ENCODE measurements around the gene TCAF1.

The TCAF1 gene

DNA sequence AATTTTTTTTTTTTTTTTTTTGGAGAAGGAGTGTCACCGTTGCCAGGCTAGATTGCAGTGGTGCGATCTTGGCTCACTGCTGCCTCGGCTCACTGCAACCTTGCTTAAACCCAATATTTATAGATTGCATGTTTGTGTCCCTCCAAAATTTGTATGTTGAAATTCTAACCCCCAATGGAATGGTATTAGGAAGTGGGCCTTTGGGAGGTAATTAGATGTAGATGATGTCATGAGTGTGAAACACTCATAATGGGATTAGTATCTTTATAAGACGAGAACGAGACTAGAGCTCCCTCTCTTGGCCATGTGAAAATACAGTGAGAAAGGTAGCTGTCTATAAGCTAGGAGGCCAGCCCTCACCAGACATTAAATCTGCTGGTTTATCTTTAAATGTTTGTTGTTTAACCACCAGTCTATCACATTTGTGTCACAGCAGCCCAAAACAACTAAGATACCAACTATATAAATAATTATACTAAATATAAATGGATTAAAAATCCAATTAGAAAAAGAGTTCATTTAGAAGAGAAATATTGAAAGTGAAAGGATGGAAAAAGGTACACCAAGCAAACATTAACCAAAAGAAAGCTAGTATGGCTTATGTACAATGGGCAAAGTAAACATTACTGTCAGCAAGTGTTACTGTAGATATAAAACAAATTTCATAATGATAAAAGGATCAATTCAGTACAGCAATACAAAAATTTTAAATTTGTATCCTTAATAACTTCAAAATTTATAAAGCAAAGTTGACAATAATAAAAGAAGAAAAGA is 9.3 kb downstream of the TCAF1 start:
- H3K27me3 Mint-ChIP-seq: peaks cover 6% of the 10 kb centered on the region
- no peaks in the 10 kb centered on the region for H3K9me3 Mint-ChIP-seq
- peak; percentile 62 for ATAC-seq (replicated peaks; ENCODE audit: extremely low read depth, poor library complexity, severe bottlenecking)
- H3K27ac Mint-ChIP-seq (ENCODE audit: low read depth): no peak overlapping the region
- no peak for DNase-seq (ENCODE audit: low spot score in 2 of 2)
- no peaks in the 10 kb centered on the region for H3K4me1 Mint-ChIP-seq
- H3K36me3 Mint-ChIP-seq (ENCODE audit: insufficient read depth): peaks cover 2% of the 10 kb centered on the region
- no peak overlapping the region for H3K4me3 Mint-ChIP-seq

DNA sequence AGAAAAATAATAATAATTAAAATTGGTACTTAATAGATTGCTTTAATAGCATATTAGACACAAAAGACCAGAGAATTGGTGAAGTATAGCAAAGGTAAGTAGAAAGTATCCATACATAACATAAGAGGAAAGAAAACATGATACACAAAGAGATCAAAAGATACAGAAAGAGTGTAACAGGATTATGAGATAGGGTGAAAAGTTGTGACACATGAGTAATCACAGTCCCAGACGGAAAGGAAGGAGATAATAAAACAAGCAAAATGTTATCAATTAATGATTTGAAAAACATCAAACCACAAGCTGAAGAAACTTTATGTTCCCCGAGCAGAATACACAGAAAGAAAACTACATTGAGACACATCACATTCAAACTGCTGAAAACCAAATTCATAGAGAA is 10.5 kb downstream of the TCAF1 start:
- ATAC-seq (replicated peaks; ENCODE audit: extremely low read depth, poor library complexity, severe bottlenecking): no peak
- DNase-seq (ENCODE audit: low spot score in 2 of 2): no peak
- Mint-ChIP-seq H3K9me3 (no peaks in the 10 kb centered on the region), H3K4me1 (no peaks in the 10 kb centered on the region), H3K27me3 (peaks cover 19% of the 10 kb centered on the region), H3K4me3 (no peak overlapping the region), H3K36me3 (ENCODE audit: insufficient read depth) (peaks cover 2% of the 10 kb centered on the region), H3K27ac (ENCODE audit: low read depth) (no peak overlapping the region)

DNA sequence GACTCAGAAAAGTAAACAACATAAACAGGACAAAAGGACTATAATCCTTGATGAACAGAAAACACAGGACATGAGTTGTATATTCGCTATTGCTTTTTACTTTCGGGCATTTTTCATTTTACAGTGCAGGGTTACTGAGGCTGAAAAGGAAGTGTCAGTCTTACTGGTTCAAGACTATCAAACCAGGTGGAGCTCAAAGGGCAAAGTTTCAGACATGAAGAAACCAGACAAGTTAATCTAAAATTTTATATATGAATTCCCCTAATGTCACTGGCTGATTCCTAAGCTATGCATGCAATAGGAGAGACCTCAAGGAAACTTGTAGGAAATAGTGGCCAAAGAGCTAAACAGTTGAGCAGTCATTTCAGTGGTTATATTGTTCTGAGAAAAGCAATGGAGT is 11.4 kb downstream of the TCAF1 start:
- Mint-ChIP-seq H3K9me3 (no peaks in the 10 kb centered on the region), H3K36me3 (ENCODE audit: insufficient read depth) (peaks cover 2% of the 10 kb centered on the region), H3K4me3 (no peak overlapping the region), H3K4me1 (no peaks in the 10 kb centered on the region), H3K27me3 (peaks cover 19% of the 10 kb centered on the region), H3K27ac (ENCODE audit: low read depth) (no peak overlapping the region)
- no peak for ATAC-seq (replicated peaks; ENCODE audit: extremely low read depth, poor library complexity, severe bottlenecking)
- no peak for DNase-seq (ENCODE audit: low spot score in 2 of 2)

DNA sequence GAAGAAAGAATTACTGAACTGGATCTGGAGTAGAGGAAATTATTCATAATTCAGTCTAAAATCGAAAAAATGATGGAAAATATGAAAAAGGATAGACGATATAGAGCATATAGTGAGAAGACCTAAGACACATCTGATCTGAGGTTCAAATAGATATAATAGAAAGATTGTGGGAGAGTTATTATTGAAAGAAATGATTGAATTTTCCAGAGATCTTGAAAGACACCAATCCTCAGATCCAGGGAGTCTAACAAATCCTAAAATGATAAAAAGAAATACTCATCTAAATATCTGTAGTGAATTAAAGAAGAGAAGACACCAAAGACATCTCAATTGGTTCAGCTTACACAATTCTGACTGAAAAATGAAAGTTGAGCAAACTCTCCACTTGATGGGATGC is 12.9 kb downstream of the TCAF1 start:
- no peaks in the 10 kb centered on the region for H3K9me3 Mint-ChIP-seq
- peaks cover 5% of the 10 kb centered on the region for H3K4me1 Mint-ChIP-seq
- peaks cover 2% of the 10 kb centered on the region for H3K36me3 Mint-ChIP-seq (ENCODE audit: insufficient read depth)
- peaks cover 27% of the 10 kb centered on the region for H3K27me3 Mint-ChIP-seq
- no peak overlapping the region for H3K4me3 Mint-ChIP-seq
- ATAC-seq (replicated peaks; ENCODE audit: extremely low read depth, poor library complexity, severe bottlenecking): no peak
- peak overlapping the region; percentile 42 for H3K27ac Mint-ChIP-seq (ENCODE audit: low read depth)
- DNase-seq (ENCODE audit: low spot score in 2 of 2): no peak

DNA sequence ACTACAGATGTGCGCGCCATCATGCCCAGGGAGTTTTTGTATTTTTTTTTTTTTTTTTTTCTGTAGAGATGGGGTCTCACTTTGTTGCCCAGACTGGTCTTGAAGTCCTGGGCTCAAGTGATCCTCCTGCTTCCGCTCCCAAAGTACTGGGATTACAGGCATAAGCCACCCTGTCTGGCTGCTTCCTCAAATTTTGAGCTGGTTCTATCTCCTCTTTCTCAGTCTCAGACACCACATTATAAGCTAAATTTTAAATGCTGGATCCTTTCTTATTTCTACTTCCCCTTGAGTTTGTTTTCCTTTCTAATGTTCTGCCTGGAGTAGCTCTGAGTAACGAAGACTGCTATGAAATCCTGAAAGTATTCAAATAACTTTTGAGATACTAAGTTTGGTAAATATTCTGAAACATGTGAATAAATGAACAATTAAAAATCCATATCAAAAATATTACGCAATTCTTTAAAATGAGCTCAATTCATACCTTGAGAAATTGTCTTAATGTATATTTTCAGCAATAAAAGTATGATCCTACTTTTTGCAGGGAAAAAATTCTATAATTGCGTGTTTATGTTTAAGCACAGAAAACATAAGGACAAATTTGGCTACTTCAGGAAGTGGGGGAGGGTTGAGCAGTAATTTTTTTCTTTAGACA is 15.0 kb downstream of the TCAF1 start:
- Mint-ChIP-seq H3K9me3 (no peaks in the 10 kb centered on the region), H3K4me1 (peaks cover 14% of the 10 kb centered on the region), H3K4me3 (no peak overlapping the region), H3K36me3 (ENCODE audit: insufficient read depth) (peaks cover 2% of the 10 kb centered on the region), H3K27ac (ENCODE audit: low read depth) (no peak overlapping the region), H3K27me3 (peaks cover 31% of the 10 kb centered on the region)
- no peak for DNase-seq (ENCODE audit: low spot score in 2 of 2)
- ATAC-seq (replicated peaks; ENCODE audit: extremely low read depth, poor library complexity, severe bottlenecking): no peak

DNA sequence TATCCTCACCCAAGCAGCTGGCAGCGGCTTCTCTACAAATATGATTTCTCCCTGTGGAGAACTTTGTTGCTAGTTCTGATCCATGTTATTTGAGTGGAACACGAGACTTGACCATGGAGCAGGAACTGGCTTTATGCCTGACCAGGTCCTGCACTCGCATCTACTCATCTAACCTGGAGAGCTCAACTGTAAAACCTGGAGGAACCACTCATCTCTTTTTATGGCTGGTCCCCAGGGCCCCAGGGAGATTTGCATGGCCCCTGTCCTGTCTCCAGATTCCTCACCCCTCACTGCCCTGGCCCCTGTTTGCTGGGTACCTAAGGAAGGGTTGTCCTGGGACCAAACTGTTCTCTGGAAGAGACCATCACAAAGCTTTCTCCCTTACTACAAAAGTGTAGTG is 16.0 kb downstream of the TCAF1 start:
- DNase-seq (ENCODE audit: low spot score in 2 of 2): no peak
- Mint-ChIP-seq H3K4me3 (no peak overlapping the region), H3K4me1 (peaks cover 14% of the 10 kb centered on the region), H3K9me3 (no peaks in the 10 kb centered on the region), H3K27me3 (peaks cover 31% of the 10 kb centered on the region), H3K36me3 (ENCODE audit: insufficient read depth) (peaks cover 2% of the 10 kb centered on the region), H3K27ac (ENCODE audit: low read depth) (no peak overlapping the region)
- ATAC-seq (replicated peaks; ENCODE audit: extremely low read depth, poor library complexity, severe bottlenecking): no peak

DNA sequence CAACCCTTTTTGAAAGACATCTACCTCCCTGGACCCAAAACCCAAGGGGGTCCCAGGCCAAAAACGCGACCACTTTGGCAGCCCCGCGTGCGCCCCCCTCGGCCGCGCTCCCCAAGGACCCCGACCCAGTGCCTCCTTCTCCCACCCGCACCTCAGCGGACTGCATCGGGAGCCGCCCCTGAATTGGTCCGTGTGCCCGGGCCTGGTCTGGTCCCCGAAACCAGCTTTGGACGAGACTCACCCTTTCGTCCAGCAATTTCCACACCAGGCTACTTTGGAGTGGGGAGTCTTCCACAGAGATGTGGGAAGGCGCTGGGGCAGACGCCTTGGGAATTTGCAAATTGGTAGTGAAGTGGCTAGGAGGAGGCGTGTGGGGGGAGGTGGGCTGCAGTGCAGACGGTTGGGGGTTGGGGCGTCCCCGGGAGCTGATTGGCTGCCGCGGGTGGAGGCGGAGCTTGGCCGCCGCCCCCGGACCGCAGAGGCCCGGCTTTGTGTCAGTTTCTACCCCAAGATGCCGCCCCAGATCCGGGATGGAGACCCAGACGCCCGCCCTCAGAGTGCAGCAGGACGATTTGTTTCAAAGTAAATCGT is 16.9 kb downstream of the TCAF1 start:
- no peak for DNase-seq (ENCODE audit: low spot score in 2 of 2)
- Mint-ChIP-seq H3K9me3 (no peaks in the 10 kb centered on the region), H3K27me3 (peaks cover 31% of the 10 kb centered on the region), H3K4me3 (no peak overlapping the region), H3K27ac (ENCODE audit: low read depth) (no peak overlapping the region), H3K36me3 (ENCODE audit: insufficient read depth) (peaks cover 2% of the 10 kb centered on the region), H3K4me1 (peaks cover 14% of the 10 kb centered on the region)
- no peak for ATAC-seq (replicated peaks; ENCODE audit: extremely low read depth, poor library complexity, severe bottlenecking)

DNA sequence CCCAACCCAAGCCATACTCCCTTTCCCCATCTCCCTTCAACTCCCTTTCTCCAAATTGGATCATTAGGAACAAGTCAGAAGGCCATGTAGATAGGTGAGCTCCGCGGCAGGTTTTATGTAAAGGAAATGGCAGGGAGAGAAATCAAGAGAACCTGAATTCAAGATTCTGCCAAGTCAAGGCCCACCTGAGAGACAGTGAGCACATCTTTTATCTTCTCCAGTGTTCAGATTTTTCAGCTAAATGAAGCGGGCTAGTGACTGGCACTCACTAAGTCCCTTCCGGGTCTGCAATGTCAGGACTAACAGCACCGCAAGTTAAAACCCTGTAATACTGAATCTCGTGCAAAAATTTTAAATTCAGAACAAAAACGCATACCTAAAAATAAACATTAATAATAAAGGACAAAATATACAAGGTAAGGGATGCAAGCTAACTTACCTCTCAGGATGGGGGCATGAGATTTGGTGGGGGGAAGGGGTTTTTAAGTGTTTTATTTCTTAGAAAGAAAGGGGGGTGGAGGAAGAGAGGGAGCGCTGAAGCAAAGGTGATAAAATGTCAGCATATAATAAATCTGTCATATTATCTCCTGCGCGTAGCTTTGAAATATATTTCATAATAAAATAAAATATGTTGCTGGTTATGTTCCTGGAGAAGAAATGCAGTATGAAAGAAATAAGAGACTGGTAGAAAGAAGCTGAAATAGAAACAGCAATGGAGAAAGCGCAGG is 17.6 kb downstream of the TCAF1 start:
- ATAC-seq (replicated peaks; ENCODE audit: extremely low read depth, poor library complexity, severe bottlenecking) (no peak), DNase-seq (ENCODE audit: low spot score in 2 of 2) (no peak)
- Mint-ChIP-seq H3K9me3 (no peaks in the 10 kb centered on the region), H3K27me3 (peaks cover 31% of the 10 kb centered on the region), H3K4me3 (no peak overlapping the region), H3K36me3 (ENCODE audit: insufficient read depth) (no peaks in the 10 kb centered on the region), H3K4me1 (peaks cover 14% of the 10 kb centered on the region), H3K27ac (ENCODE audit: low read depth) (no peak overlapping the region)

DNA sequence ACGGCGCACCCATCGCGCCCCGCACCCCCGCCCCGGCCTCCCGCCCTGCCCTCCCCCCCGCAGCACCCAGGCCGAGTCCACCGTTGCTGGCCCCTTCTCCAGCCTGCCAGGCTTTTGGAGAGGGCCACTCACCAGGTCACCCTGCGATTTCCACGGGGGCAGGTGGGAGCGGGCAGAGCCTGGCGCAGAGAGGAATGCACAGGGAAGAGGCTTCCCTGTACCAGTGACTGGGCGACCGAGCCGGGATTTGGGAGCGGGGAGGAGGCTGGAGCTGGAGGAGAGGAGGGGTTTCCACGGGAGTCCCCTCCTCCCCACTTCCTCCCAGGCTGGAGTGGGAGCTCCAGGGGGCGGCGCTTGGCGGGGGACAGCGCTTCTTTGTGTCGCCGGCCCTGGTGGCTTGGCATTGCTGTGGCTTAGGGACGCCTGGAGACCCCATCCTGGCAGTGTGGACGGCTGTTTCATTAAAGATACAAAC is 19.3 kb downstream of the TCAF1 start:
- peak overlapping the region; percentile 73 for H3K27ac Mint-ChIP-seq (ENCODE audit: low read depth)
- DNase-seq (ENCODE audit: low spot score in 2 of 2) (no peak), ATAC-seq (replicated peaks; ENCODE audit: extremely low read depth, poor library complexity, severe bottlenecking) (no peak)
- no peaks in the 10 kb centered on the region for H3K9me3 Mint-ChIP-seq
- H3K4me1 Mint-ChIP-seq: peaks cover 21% of the 10 kb centered on the region
- no peaks in the 10 kb centered on the region for H3K36me3 Mint-ChIP-seq (ENCODE audit: insufficient read depth)
- H3K27me3 Mint-ChIP-seq: peaks cover 24% of the 10 kb centered on the region
- peak overlapping the region; percentile 34 for H3K4me3 Mint-ChIP-seq

DNA sequence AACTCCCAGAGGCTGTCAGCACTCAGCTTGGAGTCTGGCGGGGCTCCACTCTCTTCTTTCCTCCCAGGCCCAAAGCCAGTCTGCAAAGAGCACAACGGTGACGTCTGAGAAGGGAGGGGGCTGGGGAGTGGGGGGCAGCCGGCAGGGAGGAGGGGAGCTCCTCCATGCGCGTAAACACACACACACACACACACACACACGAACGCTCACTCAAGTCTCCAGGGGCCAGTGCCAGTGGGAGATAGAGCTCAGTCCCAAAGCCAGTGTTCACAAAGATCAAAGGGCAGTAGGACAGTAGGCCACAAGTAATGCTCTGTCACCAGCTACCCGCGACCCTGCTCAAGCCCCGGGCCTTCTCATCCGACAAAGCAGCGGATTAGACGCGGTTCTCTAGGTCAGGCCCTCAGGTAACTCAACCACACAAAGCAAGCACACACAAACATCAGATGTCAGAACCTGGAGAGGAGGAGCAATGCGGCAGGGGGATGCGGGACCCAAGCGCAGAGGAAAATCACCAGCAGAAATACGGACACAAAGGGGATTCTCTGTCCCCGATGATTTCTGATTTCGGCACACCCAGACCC is 19.9 kb downstream of the TCAF1 start:
- peak overlapping the region; percentile 73 for H3K27ac Mint-ChIP-seq (ENCODE audit: low read depth)
- peak overlapping the region; percentile 28 for H3K4me3 Mint-ChIP-seq
- no peaks in the 10 kb centered on the region for H3K36me3 Mint-ChIP-seq (ENCODE audit: insufficient read depth)
- ATAC-seq (replicated peaks; ENCODE audit: extremely low read depth, poor library complexity, severe bottlenecking): no peak
- no peaks in the 10 kb centered on the region for H3K9me3 Mint-ChIP-seq
- no peak for DNase-seq (ENCODE audit: low spot score in 2 of 2)
- H3K4me1 Mint-ChIP-seq: peaks cover 21% of the 10 kb centered on the region
- H3K27me3 Mint-ChIP-seq: peaks cover 19% of the 10 kb centered on the region

DNA sequence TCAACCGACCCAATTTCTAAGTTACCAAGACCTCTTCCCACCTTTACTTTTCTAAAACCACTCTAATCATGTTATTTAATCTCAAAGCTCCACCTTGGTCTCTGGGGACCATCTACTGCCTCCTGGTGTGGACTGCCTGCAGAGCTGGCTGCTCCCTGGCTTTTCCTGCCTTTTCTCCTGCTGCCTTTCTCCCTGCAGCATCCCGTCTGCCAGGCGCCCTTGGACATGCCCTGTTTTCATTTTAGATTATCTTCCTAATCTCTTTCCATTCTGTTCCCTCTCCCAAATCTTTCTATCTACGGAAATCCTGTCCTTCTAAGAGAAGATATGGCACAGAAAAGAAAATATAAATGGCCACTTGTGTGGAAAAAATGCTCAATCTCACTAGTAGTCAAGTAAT is 23.1 kb downstream of the TCAF1 start:
- H3K27ac Mint-ChIP-seq (ENCODE audit: low read depth): peak overlapping the region; percentile 85
- H3K4me3 Mint-ChIP-seq: no peak overlapping the region
- no peaks in the 10 kb centered on the region for H3K9me3 Mint-ChIP-seq
- H3K27me3 Mint-ChIP-seq: peaks cover 3% of the 10 kb centered on the region
- no peaks in the 10 kb centered on the region for H3K36me3 Mint-ChIP-seq (ENCODE audit: insufficient read depth)
- no peak for ATAC-seq (replicated peaks; ENCODE audit: extremely low read depth, poor library complexity, severe bottlenecking)
- no peak for DNase-seq (ENCODE audit: low spot score in 2 of 2)
- H3K4me1 Mint-ChIP-seq: peaks cover 15% of the 10 kb centered on the region

DNA sequence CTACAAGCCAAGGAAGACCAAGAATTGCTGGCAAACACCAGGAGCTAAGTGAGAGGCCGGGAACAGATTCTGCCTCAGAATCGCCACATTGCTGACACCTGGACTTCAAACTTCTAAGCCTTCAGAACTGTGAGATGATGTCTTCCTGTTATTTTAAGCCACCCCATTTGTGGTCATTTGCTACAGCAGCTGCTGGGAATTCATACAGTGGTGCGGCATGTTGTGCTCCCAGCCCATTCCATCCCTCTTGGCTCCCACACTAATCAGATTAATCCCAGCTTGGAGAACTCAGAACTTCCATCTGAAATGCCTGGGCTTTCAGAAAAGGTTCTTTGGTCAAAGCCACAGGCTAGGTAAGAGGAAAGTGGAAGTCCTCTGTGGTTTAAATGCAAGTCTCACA is 24.9 kb downstream of the TCAF1 start:
- Mint-ChIP-seq H3K36me3 (ENCODE audit: insufficient read depth) (no peaks in the 10 kb centered on the region), H3K4me1 (peaks cover 8% of the 10 kb centered on the region), H3K4me3 (no peak overlapping the region), H3K27ac (ENCODE audit: low read depth) (no peak overlapping the region), H3K27me3 (no peaks in the 10 kb centered on the region), H3K9me3 (no peaks in the 10 kb centered on the region)
- DNase-seq (ENCODE audit: low spot score in 2 of 2): no peak
- ATAC-seq (replicated peaks; ENCODE audit: extremely low read depth, poor library complexity, severe bottlenecking): no peak

All from central memory CD8-positive, alpha-beta T cell (primary cell).